H1 (cell line): ENCODE data around the gene VCX. TPM values are rescaled to one million over a fixed set of nuclear protein-coding genes. Genes with fewer than 3 reads are reported as not detected.

Experiments
- CTCF ChIA-PET: fragments of 300-600 bp; sonication (Branson Sonifier 250); formaldehyde crosslinking; loops from one replicate; lab custom pipeline; 2021; ENCODE audit not compliant: partially characterized antibody; lab: Charles Lee
- POLR2A ChIA-PET: fragments of 300-600 bp; sonication (Branson Sonifier 250); formaldehyde crosslinking; loops from one replicate; lab custom pipeline; 2021; ENCODE audit warnings: inconsistent platforms; ENCODE audit not compliant: partially characterized antibody; lab: Charles Lee
- DNase-seq, 2 experiments: peaks; one replicate each; pipeline versions ENCODE4 v3.0.0 to v3.0.0-alpha.2; 2010 to 2022; ENCODE audit warnings: low spot score in 2 of 2, low read depth in 1 of 2, mixed read lengths in 1 of 2
- FAIRE-seq: peaks from 2 replicates; lab custom pipeline; 2011; peaks lifted over from hg19 to GRCh38; lab: Jason Lieb, UNC
- H2AFZ ChIP-seq: 2 replicates; pipeline ENCODE4 v1.8.1; 2012; ENCODE audit warnings: low read length, inconsistent platforms
- H2AK5ac ChIP-seq: 2 replicates; pipeline ENCODE4 v1.6.1; 2013; ENCODE audit warnings: low read depth, low read length
- H2BK120ac ChIP-seq: replicated peaks from 2 replicates; pipeline ENCODE3; 2013; ENCODE audit warnings: low read depth, low read length, inconsistent platforms
- H2BK12ac ChIP-seq: 2 replicates; pipeline ENCODE4 v1.6.1; 2013; ENCODE audit warnings: low read depth, low read length
- H2BK15ac ChIP-seq: 2 replicates; pipeline ENCODE4 v1.6.1; 2013; ENCODE audit warnings: low read length
- H2BK20ac ChIP-seq: 2 replicates; pipeline ENCODE4 v1.6.1; 2013; ENCODE audit warnings: low read length
- H2BK5ac ChIP-seq: 2 replicates; pipeline ENCODE4 v1.6.1; 2013; ENCODE audit warnings: low read depth, low read length
- H3K14ac ChIP-seq: 2 replicates; pipeline ENCODE4 v1.6.1; 2013; ENCODE audit warnings: inconsistent platforms; ENCODE audit not compliant: insufficient read length
- H3K18ac ChIP-seq: 2 replicates; pipeline ENCODE4 v1.6.1; 2013; ENCODE audit warnings: low read length; ENCODE audit errors: extremely low read depth
- H3K23ac ChIP-seq: 2 replicates; pipeline ENCODE4 v1.6.1; 2013; ENCODE audit warnings: inconsistent platforms; ENCODE audit not compliant: insufficient read length
- H3K23me2 ChIP-seq: 2 replicates; pipeline ENCODE4 v1.6.1; 2013; ENCODE audit warnings: low read depth, low read length
- H3K27ac ChIP-seq: 2 replicates; pipeline ENCODE4 v1.6.1; 2011; ENCODE audit warnings: low read depth, low read length, inconsistent platforms
- H3K27me3 ChIP-seq, 4 experiments: replicated peaks in 1 of 4; 1 replicate in 1 of 4; 2 replicates in 3 of 4; pipeline versions ENCODE4 v1.6.1 to v1.8.1; 2011 to 2013; ENCODE audit warnings: low read length in 3 of 4, mild to moderate bottlenecking in 3 of 4, inconsistent platforms in 2 of 4, mixed read lengths in 2 of 4, moderate library complexity in 1 of 4; ENCODE audit not compliant: control insufficient read depth in 3 of 4, insufficient read depth in 3 of 4; ENCODE audit errors: extremely low read depth in 1 of 4
- H3K36me3 ChIP-seq, 4 experiments: 2 replicates each; pipeline versions ENCODE4 v1.6.1 to v1.8.1; 2011 to 2013; ENCODE audit warnings: mild to moderate bottlenecking in 4 of 4, low read length in 3 of 4, moderate library complexity in 2 of 4, control low read depth in 1 of 4, inconsistent platforms in 1 of 4; ENCODE audit not compliant: insufficient read depth in 4 of 4, control insufficient read depth in 2 of 4
- H3K4ac ChIP-seq: replicated peaks from 2 replicates; pipeline ENCODE3; 2013; ENCODE audit warnings: low read length, low read depth, mixed read lengths, inconsistent platforms; ENCODE audit not compliant: insufficient read length
- H3K4me1 ChIP-seq, 4 experiments: replicated peaks in 1 of 4; 1 replicate in 1 of 4; 2 replicates in 3 of 4; pipeline versions ENCODE4 v1.6.1 to v1.8.1; 2011 to 2013; ENCODE audit warnings: low read length in 3 of 4, inconsistent platforms in 2 of 4, mixed read lengths in 1 of 4; ENCODE audit not compliant: insufficient read depth in 4 of 4, control insufficient read depth in 3 of 4
- H3K4me2 ChIP-seq, 2 experiments: 2 replicates each; pipeline versions ENCODE4 v1.6.1 to v1.8.1; 2011 to 2013; ENCODE audit warnings: low read depth in 2 of 2, low read length in 2 of 2, control low read depth in 1 of 2, inconsistent platforms in 1 of 2, mild to moderate bottlenecking in 1 of 2; ENCODE audit not compliant: insufficient read depth in 1 of 2
- H3K4me3 ChIP-seq, 4 experiments: fragments of 200-600, 300-600 bp in 1 of 4; sonication (generic), shearing (Covaris generic), sonication (Bioruptor Twin) in 1 of 4; 2 replicates each; pipeline versions ENCODE4 v1.5.1 to v1.8.1; 2011 to 2016; ENCODE audit warnings: low read length in 4 of 4, low read depth in 3 of 4, control low read depth in 2 of 4, inconsistent platforms in 2 of 4, mild to moderate bottlenecking in 2 of 4, mixed read lengths in 1 of 4, moderate library complexity in 1 of 4; ENCODE audit not compliant: insufficient read depth in 2 of 4; ENCODE audit errors: extremely low read depth in 1 of 4
- H3K56ac ChIP-seq: replicated peaks from 2 replicates; pipeline ENCODE3; 2013; ENCODE audit warnings: low read depth, mild to moderate bottlenecking, mixed read lengths, low read length, inconsistent platforms; ENCODE audit not compliant: insufficient read length
- H3K79me1 ChIP-seq: 2 replicates; pipeline ENCODE4 v1.6.1; 2013; ENCODE audit warnings: low read depth, low read length, control low read depth
- H3K79me2 ChIP-seq, 2 experiments: 2 replicates each; pipeline versions ENCODE4 v1.6.1 to v1.8.1; 2012 to 2013; ENCODE audit warnings: low read length in 2 of 2, mild to moderate bottlenecking in 2 of 2, inconsistent platforms in 1 of 2; ENCODE audit not compliant: insufficient read depth in 2 of 2, control insufficient read depth in 1 of 2
- H3K9ac ChIP-seq, 4 experiments: replicated peaks in 1 of 4; 1 replicate in 1 of 4; 2 replicates in 3 of 4; pipeline versions ENCODE4 v1.6.1 to v1.8.1; 2011 to 2013; ENCODE audit warnings: low read depth in 3 of 4, low read length in 3 of 4, control low read depth in 2 of 4, mild to moderate bottlenecking in 2 of 4, moderate library complexity in 2 of 4, inconsistent platforms in 1 of 4; ENCODE audit errors: extremely low read depth in 1 of 4
- H3K9me3 ChIP-seq, 2 experiments: 2 replicates each; pipeline versions ENCODE4 v1.6.1 to v1.8.1; 2012 to 2013; ENCODE audit warnings: mild to moderate bottlenecking in 2 of 2, moderate library complexity in 2 of 2, control low read depth in 1 of 2, inconsistent platforms in 1 of 2, low read depth in 1 of 2, low read length in 1 of 2, mixed read lengths in 1 of 2; ENCODE audit not compliant: insufficient read depth in 2 of 2
- H4K20me1 ChIP-seq, 2 experiments: replicated peaks in 1 of 2; 2 replicates each; pipeline versions ENCODE3 to v1.8.1; 2011 to 2013; ENCODE audit warnings: inconsistent platforms in 2 of 2, low read length in 2 of 2, mild to moderate bottlenecking in 1 of 2; ENCODE audit not compliant: insufficient read depth in 2 of 2, control insufficient read depth in 1 of 2
- H4K5ac ChIP-seq: 2 replicates; pipeline ENCODE4 v1.6.1; 2013; ENCODE audit warnings: low read length, low read depth, mixed read lengths, inconsistent platforms; ENCODE audit not compliant: insufficient read length
- H4K8ac ChIP-seq: 2 replicates; pipeline ENCODE4 v1.8.0; 2013; ENCODE audit warnings: mild to moderate bottlenecking, moderate library complexity, low read length, inconsistent platforms; ENCODE audit not compliant: insufficient read depth; ENCODE audit errors: extremely low read depth
- H4K91ac ChIP-seq: replicated peaks from 2 replicates; pipeline ENCODE3; 2013; ENCODE audit warnings: low read length, mixed read lengths, inconsistent platforms; ENCODE audit not compliant: insufficient read length
- CBX8 ChIP-seq: fragments of 300-800, 300-1000 bp; sonication (generic); IDR thresholded peaks from 2 replicates; pipeline ENCODE4 v1.7.1; 2016; ENCODE audit warnings: low read depth, low read length, borderline replicate concordance
- CHD1 ChIP-seq: IDR thresholded peaks from 2 replicates; pipeline ENCODE4 v1.6.1; 2012; ENCODE audit warnings: low read depth, low read length, improper control_type of control experiment
- CHD2 ChIP-seq: IDR thresholded peaks from 2 replicates; pipeline ENCODE4 v1.6.1; 2012; ENCODE audit warnings: low read length, improper control_type of control experiment
- CTCF ChIP-seq, 3 experiments: IDR thresholded peaks; 1 replicate in 2 of 3; 2 replicates in 1 of 3; pipeline versions ENCODE4 v1.5.1 to v1.6.1; 2011; ENCODE audit warnings: low read length in 3 of 3, mild to moderate bottlenecking in 3 of 3, inconsistent platforms in 2 of 3, low read depth in 1 of 3, moderate library complexity in 1 of 3; ENCODE audit not compliant: insufficient read depth in 1 of 3; ENCODE audit errors: control extremely low read depth in 1 of 3
- KDM1A ChIP-seq: fragments of 200-600, 300-600 bp; sonication (generic); IDR thresholded peaks from 2 replicates; pipeline ENCODE4 v1.7.1; 2016; ENCODE audit warnings: mild to moderate bottlenecking, low read length, borderline replicate concordance
- KDM5A ChIP-seq: fragments of 200-600 bp; IDR thresholded peaks from 2 replicates; pipeline ENCODE4 v1.7.1; 2012; ENCODE audit warnings: mild to moderate bottlenecking, low read length, inconsistent platforms, mixed read lengths
- MAFK ChIP-seq: IDR thresholded peaks from 2 replicates; pipeline ENCODE4 v1.6.1; 2012; ENCODE audit warnings: low read depth, mild to moderate bottlenecking, improper control_type of control experiment, low read length
- NRF1 ChIP-seq: IDR thresholded peaks from 2 replicates; pipeline ENCODE4 v1.6.1; 2011; ENCODE audit warnings: mild to moderate bottlenecking, low read depth, low read length, improper control_type of control experiment
- POLR2AphosphoS5 ChIP-seq: IDR thresholded peaks from 2 replicates; pipeline ENCODE4 v1.6.1; 2011; ENCODE audit warnings: low read depth, low read length
- SIN3A ChIP-seq, 2 experiments: IDR thresholded peaks in 1 of 2; conservative IDR thresholded peaks in 1 of 2; 2 replicates each; pipeline ENCODE4 v1.6.1; 2011 to 2012; ENCODE audit warnings: low read length in 2 of 2, improper control_type of control experiment in 1 of 2, low read depth in 1 of 2, mild to moderate bottlenecking in 1 of 2
- SP4 ChIP-seq: IDR thresholded peaks from 2 replicates; pipeline ENCODE4 v1.6.1; 2012; ENCODE audit warnings: low read length, inconsistent platforms
- TBP ChIP-seq: IDR thresholded peaks from 2 replicates; pipeline ENCODE4 v1.6.1; 2011; ENCODE audit warnings: low read depth, low read length, improper control_type of control experiment
- WGBS, 2 experiments: shearing (Covaris generic) in 1 of 2; methylation state at CpG; one replicate each; pipeline versions ENCODE4 v1.1.6 to v1.1.7; 2013 to 2015; ENCODE audit warnings: low lambda C conversion rate in 2 of 2, mixed read lengths in 2 of 2, inconsistent platforms in 1 of 2, low coverage in 1 of 2, missing lambda C conversion rate in 1 of 2; ENCODE audit not compliant: insufficient replicate concordance in 2 of 2, insufficient coverage in 1 of 2, insufficient read length in 1 of 2; ENCODE audit errors: extremely low coverage in 1 of 2, missing lambda C conversion rate in 1 of 2; 5-methylcytosine and 5-hydroxymethylcytosine counted together
- polyA plus RNA-seq, 7 experiments: library from polyadenylated mRNA; depleted of rRNA in 3 of 7; stranded (reverse) in 5 of 7; unstranded in 2 of 7; fragments of >200 nt in 5 of 7; fragments of 200-250 nt in 2 of 7; gene quantifications; 1 replicate in 5 of 7; 2 replicates in 1 of 7; 4 replicates in 1 of 7; pipeline versions ENCODE4 v1.2.1 to v1.2.3, GENCODE V29; 2011 to 2013; ENCODE audit warnings: missing spikeins in 2 of 7, mixed read lengths in 2 of 7
- total RNA-seq: library from RNA; stranded (reverse); fragmentation: NEBNext Ultra II Directional; extraction: Animal tissue kit (Norgen Biotek cat#: 25700); gene quantifications from 2 replicates; pipeline ENCODE4 v1.2.1, GENCODE V29; 2021

Gene VCX
- total and polyA plus RNA-seq, 2 of the 8 experiments (the other 6 are each of a cell fraction or from before 2014, with no cell fraction given): not detected

DNA sequence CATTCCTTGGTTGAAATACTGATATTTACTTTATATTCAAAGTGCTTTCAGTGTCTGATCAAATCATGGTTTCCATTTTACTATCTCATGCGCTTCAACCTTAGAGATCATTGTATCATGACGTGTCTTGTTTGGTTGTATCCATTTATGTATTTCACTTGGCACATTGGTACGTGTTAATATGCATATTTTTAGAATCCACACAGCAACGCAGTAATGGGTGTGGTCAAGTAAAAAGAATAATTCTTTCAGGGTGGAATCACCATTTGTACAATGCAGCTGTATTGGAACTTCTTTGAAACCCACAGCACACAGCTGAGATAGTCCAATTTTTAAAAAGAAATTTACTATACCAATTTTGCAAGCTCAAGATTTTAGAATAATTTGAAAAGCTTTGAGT, 29.1 kb downstream of the VCX start:
- no peak overlapping the region for H3K4ac ChIP-seq
- no peaks in the 10 kb centered on the region for H3K9me3 ChIP-seq
- no peak overlapping the region for H3K23ac ChIP-seq
- H2BK20ac ChIP-seq: no peak overlapping the region
- H3K4me2 ChIP-seq: no peak overlapping the region
- no peak overlapping the region for H2BK12ac ChIP-seq
- no peak overlapping the region for H2AK5ac ChIP-seq
- FAIRE-seq (no peak), DNase-seq (no peak)
- no peaks in the 10 kb centered on the region for H3K27me3 ChIP-seq
- H2BK15ac ChIP-seq: no peak overlapping the region
- no peaks in the 10 kb centered on the region for H3K79me1 ChIP-seq
- no peak overlapping the region for H3K27ac ChIP-seq
- no peak overlapping the region for H2AFZ ChIP-seq
- no peak overlapping the region for H3K18ac ChIP-seq
- H3K14ac ChIP-seq: no peak overlapping the region
- WGBS, 2 experiments: 87% methylated on average over 4 of the region's 4 CpGs; no CpG with 5 or more reads in 1 of the 2 experiments
- ChIA-PET CTCF (no interaction called here), POLR2A (no interaction called here)
- no peak for TF ChIP-seq KDM1A
- no peak for TF ChIP-seq SIN3A (conservative IDR thresholded peaks at IDR 0.05 in 1 of 2, IDR thresholded peaks at IDR 0.05 in 1 of 2; ENCODE audit: low read depth in 1 of 2, low read length in 2 of 2)
- no peak for TF ChIP-seq MAFK
- TF ChIP-seq TBP: no peak
- TF ChIP-seq CTCF (IDR thresholded peaks at IDR 0.05; ENCODE audit: control extremely low read depth in 1 of 3, insufficient read depth in 1 of 3, low read depth in 1 of 3, low read length in 3 of 3): no peak
- no peak for TF ChIP-seq CBX8
- TF ChIP-seq CHD1: no peak
- TF ChIP-seq POLR2AphosphoS5: no peak
- TF ChIP-seq KDM5A: no peak
- no peak for TF ChIP-seq NRF1
- TF ChIP-seq CHD2: no peak
- no peak for TF ChIP-seq SP4
- H3K56ac ChIP-seq: no peak overlapping the region
- no peak overlapping the region for H3K9ac ChIP-seq
- no peak overlapping the region for H2BK120ac ChIP-seq
- H3K79me2 ChIP-seq: no peaks in the 10 kb centered on the region
- no peak overlapping the region for H4K8ac ChIP-seq
- H4K20me1 ChIP-seq: no peaks in the 10 kb centered on the region
- no peaks in the 10 kb centered on the region for H3K23me2 ChIP-seq
- no peak overlapping the region for H4K5ac ChIP-seq
- no peaks in the 10 kb centered on the region for H3K36me3 ChIP-seq
- H4K91ac ChIP-seq: no peak overlapping the region
- no peak overlapping the region for H3K4me3 ChIP-seq
- no peaks in the 10 kb centered on the region for H3K4me1 ChIP-seq
- no peak overlapping the region for H2BK5ac ChIP-seq
